Measurements from ENCODE around the gene TXNRD3.

- TF ChIP-seq POLR2A (IDR thresholded peaks at IDR 0.05) = no peak
- TF ChIP-seq, protein P1, sequence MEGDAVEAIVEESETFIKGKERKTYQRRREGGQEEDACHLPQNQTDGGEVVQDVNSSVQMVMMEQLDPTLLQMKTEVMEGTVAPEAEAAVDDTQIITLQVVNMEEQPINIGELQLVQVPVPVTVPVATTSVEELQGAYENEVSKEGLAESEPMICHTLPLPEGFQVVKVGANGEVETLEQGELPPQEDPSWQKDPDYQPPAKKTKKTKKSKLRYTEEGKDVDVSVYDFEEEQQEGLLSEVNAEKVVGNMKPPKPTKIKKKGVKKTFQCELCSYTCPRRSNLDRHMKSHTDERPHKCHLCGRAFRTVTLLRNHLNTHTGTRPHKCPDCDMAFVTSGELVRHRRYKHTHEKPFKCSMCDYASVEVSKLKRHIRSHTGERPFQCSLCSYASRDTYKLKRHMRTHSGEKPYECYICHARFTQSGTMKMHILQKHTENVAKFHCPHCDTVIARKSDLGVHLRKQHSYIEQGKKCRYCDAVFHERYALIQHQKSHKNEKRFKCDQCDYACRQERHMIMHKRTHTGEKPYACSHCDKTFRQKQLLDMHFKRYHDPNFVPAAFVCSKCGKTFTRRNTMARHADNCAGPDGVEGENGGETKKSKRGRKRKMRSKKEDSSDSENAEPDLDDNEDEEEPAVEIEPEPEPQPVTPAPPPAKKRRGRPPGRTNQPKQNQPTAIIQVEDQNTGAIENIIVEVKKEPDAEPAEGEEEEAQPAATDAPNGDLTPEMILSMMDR (IDR thresholded peaks at IDR 0.05) = no peak
These were observed 32.2 kb downstream of the TXNRD3 start for GRCh38 chr3:126622694-126623093.
